ENCODE data around the gene GRM8.

Gene GRM8

DNA sequence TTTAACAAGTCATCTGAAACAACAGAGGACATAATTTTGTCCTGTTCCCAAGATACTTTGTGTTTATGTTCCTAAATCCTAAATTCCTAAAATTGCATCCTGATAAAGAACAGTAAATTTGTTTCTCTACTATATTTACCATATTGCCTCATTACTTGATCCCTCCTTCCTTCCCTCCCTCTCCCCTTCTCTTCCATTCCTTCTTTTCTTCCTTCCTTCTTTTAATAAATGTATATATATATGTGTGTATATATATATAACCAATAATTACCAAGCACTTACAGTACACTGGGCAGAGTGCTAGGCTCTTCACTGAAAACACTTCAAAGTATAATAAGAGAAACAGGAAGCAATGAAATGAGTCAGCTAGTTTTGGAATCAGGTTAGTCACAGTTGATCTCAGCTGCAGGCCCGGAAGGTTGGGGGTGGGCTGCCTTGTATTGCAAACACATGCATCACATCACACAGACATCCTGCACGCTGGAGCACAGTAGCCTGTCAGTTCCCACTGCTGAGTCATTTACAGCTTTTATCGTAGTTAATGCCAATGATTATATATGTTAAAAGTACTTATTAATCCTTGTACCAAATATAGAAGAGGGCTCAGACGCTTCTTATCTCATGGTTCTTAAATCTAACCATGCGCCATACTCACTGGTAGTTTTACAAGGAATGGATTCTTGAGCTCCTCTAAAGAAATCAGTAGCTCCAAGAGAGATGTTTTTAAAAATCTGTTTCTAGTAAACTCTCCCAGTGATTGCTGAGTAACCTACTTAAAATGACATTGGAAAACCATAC lies 551.7 kb downstream of the GRM8 start:
- ChIA-PET POLR2A (no interaction called here), CTCF (no interaction called here)
- H3K4me3 ChIP-seq (ENCODE audit: low read depth, low read length) = no peak overlapping the region

DNA sequence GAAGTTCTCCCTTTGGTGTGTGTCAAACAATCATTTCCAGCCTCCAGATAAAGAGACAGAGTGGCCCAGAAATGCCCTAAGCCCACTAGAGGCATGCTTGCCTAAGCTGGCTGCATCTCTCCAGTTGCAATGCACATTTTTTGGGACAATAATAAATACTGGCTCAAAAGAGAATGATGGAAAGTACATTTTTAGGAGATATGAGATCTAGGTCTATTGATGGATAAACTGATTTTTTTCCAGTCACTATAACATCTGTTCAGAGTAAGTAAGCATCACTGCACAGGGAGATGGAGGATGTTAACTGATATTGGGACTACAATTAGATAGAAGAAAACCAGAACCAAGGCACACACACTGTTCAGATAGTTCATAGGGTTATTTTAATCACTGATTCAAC lies 553.0 kb downstream of the GRM8 start:
- no peak overlapping the region for H3K27ac ChIP-seq (ENCODE audit: extremely low read depth, low read depth, low read length)
- ChIA-PET CTCF (no interaction called here), POLR2A (no interaction called here)
- TF ChIP-seq SP7 (tag by site-specific recombination; IDR thresholded peaks at IDR 0.05) = no peak
- no peak for TF ChIP-seq ZNF202 (tag by site-specific recombination; IDR thresholded peaks at IDR 0.05; ENCODE audit: borderline replicate concordance)
- TF ChIP-seq ZFP3 (tag by site-specific recombination; IDR thresholded peaks at IDR 0.05; ENCODE audit: low read depth) = no peak
- no peak for TF ChIP-seq ZNF560 (tag by site-specific recombination; IDR thresholded peaks at IDR 0.05; ENCODE audit: borderline replicate concordance)
- no peak for TF ChIP-seq ZNF157 (tag by site-specific recombination; IDR thresholded peaks at IDR 0.05)
- no peak for TF ChIP-seq GFI1B (tag by site-specific recombination; IDR thresholded peaks at IDR 0.05)
- TF ChIP-seq ZSCAN16 (tag by site-specific recombination; IDR thresholded peaks at IDR 0.05) = no peak

More for the DNA sequence above, 551.7 kb downstream of the GRM8 start:
- no peak overlapping the region for H3K27ac ChIP-seq (ENCODE audit: extremely low read depth, low read depth, low read length)
- H3K4me1 ChIP-seq (ENCODE audit: control insufficient read depth, insufficient read depth, low read length) = no peaks in the 10 kb centered on the region
- H3K36me3 ChIP-seq (ENCODE audit: control insufficient read depth in 2 of 2, insufficient read depth in 1 of 2, low read length in 2 of 2) = no peaks in the 10 kb centered on the region
- TF ChIP-seq ZNF658 (tag by site-specific recombination; IDR thresholded peaks at IDR 0.05) = no peak
- TF ChIP-seq ZNF677 (tag by site-specific recombination; IDR thresholded peaks at IDR 0.05) = no peak
- TF ChIP-seq ZNF302 (tag by site-specific recombination; IDR thresholded peaks at IDR 0.05; ENCODE audit: low read depth) = no peak
- TF ChIP-seq HOXC10 (CRISPR knock-in tag; IDR thresholded peaks at IDR 0.05) = no peak
- no peak for TF ChIP-seq ZNF747 (tag by site-specific recombination; IDR thresholded peaks at IDR 0.05)
- no peak for TF ChIP-seq ZBTB48 (tag by site-specific recombination; IDR thresholded peaks at IDR 0.05)
- TF ChIP-seq HOXA7 (CRISPR knock-in tag; IDR thresholded peaks at IDR 0.05; ENCODE audit: borderline replicate concordance) = no peak
- TF ChIP-seq ZNF560 (tag by site-specific recombination; IDR thresholded peaks at IDR 0.05; ENCODE audit: borderline replicate concordance) = no peak
- TF ChIP-seq, protein P1, sequence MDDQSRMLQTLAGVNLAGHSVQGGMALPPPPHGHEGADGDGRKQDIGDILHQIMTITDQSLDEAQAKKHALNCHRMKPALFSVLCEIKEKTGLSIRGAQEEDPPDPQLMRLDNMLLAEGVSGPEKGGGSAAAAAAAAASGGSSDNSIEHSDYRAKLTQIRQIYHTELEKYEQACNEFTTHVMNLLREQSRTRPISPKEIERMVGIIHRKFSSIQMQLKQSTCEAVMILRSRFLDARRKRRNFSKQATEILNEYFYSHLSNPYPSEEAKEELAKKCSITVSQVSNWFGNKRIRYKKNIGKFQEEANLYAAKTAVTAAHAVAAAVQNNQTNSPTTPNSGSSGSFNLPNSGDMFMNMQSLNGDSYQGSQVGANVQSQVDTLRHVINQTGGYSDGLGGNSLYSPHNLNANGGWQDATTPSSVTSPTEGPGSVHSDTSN (CRISPR knock-in tag; IDR thresholded peaks at IDR 0.05) = no peak
- TF ChIP-seq ZNF280D (tag by site-specific recombination; IDR thresholded peaks at IDR 0.05) = no peak
- TF ChIP-seq, protein P2, sequence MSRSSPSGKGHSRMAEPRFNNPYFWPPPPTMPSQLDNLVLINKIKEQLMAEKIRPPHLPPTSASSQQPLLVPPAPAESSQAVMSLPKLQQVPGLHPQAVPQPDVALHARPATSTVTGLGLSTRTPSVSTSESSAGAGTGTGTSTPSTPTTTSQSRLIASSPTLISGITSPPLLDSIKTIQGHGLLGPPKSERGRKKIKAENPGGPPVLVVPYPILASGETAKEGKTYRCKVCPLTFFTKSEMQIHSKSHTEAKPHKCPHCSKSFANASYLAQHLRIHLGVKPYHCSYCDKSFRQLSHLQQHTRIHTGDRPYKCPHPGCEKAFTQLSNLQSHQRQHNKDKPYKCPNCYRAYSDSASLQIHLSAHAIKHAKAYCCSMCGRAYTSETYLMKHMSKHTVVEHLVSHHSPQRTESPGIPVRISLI (tag by site-specific recombination; IDR thresholded peaks at IDR 0.05) = no peak
- no peak for TF ChIP-seq ZNF791 (tag by site-specific recombination; IDR thresholded peaks at IDR 0.05)
- TF ChIP-seq BCL11A (tag by site-specific recombination; IDR thresholded peaks at IDR 0.05; ENCODE audit: low read depth) = no peak
- TF ChIP-seq BCL11B (tag by site-specific recombination; IDR thresholded peaks at IDR 0.05; ENCODE audit: low read depth) = no peak
- no peak for TF ChIP-seq ZNF366 (tag by site-specific recombination; conservative IDR thresholded peaks at IDR 0.05)
- TF ChIP-seq, protein P3, sequence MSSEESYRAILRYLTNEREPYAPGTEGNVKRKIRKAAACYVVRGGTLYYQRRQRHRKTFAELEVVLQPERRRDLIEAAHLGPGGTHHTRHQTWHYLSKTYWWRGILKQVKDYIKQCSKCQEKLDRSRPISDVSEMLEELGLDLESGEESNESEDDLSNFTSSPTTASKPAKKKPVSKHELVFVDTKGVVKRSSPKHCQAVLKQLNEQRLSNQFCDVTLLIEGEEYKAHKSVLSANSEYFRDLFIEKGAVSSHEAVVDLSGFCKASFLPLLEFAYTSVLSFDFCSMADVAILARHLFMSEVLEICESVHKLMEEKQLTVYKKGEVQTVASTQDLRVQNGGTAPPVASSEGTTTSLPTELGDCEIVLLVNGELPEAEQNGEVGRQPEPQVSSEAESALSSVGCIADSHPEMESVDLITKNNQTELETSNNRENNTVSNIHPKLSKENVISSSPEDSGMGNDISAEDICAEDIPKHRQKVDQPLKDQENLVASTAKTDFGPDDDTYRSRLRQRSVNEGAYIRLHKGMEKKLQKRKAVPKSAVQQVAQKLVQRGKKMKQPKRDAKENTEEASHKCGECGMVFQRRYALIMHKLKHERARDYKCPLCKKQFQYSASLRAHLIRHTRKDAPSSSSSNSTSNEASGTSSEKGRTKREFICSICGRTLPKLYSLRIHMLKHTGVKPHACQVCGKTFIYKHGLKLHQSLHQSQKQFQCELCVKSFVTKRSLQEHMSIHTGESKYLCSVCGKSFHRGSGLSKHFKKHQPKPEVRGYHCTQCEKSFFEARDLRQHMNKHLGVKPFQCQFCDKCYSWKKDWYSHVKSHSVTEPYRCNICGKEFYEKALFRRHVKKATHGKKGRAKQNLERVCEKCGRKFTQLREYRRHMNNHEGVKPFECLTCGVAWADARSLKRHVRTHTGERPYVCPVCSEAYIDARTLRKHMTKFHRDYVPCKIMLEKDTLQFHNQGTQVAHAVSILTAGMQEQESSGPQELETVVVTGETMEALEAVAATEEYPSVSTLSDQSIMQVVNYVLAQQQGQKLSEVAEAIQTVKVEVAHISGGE (tag by site-specific recombination; conservative IDR thresholded peaks at IDR 0.05; ENCODE audit: low read depth) = no peak
- TF ChIP-seq ZNF624 (tag by site-specific recombination; IDR thresholded peaks at IDR 0.05) = no peak
- no peaks in the 10 kb centered on the region for H3K9me3 ChIP-seq (ENCODE audit: control insufficient read depth, insufficient read depth, low read depth, low read length)

More for the DNA sequence above, 553.0 kb downstream of the GRM8 start:
- Histone ChIP-seq H3K9me3 (ENCODE audit: control insufficient read depth, insufficient read depth, low read depth, low read length) (no peaks in the 10 kb centered on the region), H3K4me1 (ENCODE audit: control insufficient read depth, insufficient read depth, low read length) (no peaks in the 10 kb centered on the region), H3K36me3 (ENCODE audit: control insufficient read depth in 2 of 2, insufficient read depth in 1 of 2, low read length in 2 of 2) (no peaks in the 10 kb centered on the region), H3K4me3 (ENCODE audit: low read depth, low read length) (no peak overlapping the region)
